Duodenal mucosa (tissue), 2 donors: Measurements from ENCODE around the gene FAM13B.
"Not testable (repeated sequence)": the region's sequence is repeated elsewhere in the genome, so short reads cannot be mapped to it uniquely, and the experiment has no call there.

Experiments
- H3K27ac ChIP-seq: one replicate; pipeline ENCODE4 v1.7.0; 2013; ENCODE audit warnings: low read depth, low read length
- H3K27me3 ChIP-seq, 2 donors: one replicate each; pipeline ENCODE4 v1.7.0; 2013; ENCODE audit warnings: low read length in 2 of 2, control low read depth in 1 of 2; ENCODE audit not compliant: insufficient read depth in 2 of 2, control insufficient read depth in 1 of 2
- H3K36me3 ChIP-seq, 2 donors: one replicate each; pipeline ENCODE4 v1.7.0; 2013; ENCODE audit warnings: low read length in 2 of 2, control low read depth in 1 of 2; ENCODE audit not compliant: insufficient read depth in 2 of 2, control insufficient read depth in 1 of 2
- H3K4me1 ChIP-seq, 2 donors: one replicate each; pipeline ENCODE4 v1.7.0; 2013; ENCODE audit warnings: low read length in 2 of 2, control low read depth in 1 of 2; ENCODE audit not compliant: insufficient read depth in 2 of 2, control insufficient read depth in 1 of 2
- H3K4me3 ChIP-seq, 2 donors: one replicate each; pipeline ENCODE4 v1.7.0; 2013; ENCODE audit warnings: low read length in 2 of 2, low read depth in 1 of 2
- H3K9ac ChIP-seq, 2 donors: one replicate each; pipeline ENCODE4 v1.7.0; 2013; ENCODE audit warnings: low read length in 2 of 2, low read depth in 1 of 2
- H3K9me3 ChIP-seq, 2 donors: one replicate each; pipeline ENCODE4 v1.7.0; 2013; ENCODE audit warnings: low read length in 2 of 2, control low read depth in 1 of 2; ENCODE audit not compliant: control insufficient read depth in 1 of 2

The FAM13B gene

DNA sequence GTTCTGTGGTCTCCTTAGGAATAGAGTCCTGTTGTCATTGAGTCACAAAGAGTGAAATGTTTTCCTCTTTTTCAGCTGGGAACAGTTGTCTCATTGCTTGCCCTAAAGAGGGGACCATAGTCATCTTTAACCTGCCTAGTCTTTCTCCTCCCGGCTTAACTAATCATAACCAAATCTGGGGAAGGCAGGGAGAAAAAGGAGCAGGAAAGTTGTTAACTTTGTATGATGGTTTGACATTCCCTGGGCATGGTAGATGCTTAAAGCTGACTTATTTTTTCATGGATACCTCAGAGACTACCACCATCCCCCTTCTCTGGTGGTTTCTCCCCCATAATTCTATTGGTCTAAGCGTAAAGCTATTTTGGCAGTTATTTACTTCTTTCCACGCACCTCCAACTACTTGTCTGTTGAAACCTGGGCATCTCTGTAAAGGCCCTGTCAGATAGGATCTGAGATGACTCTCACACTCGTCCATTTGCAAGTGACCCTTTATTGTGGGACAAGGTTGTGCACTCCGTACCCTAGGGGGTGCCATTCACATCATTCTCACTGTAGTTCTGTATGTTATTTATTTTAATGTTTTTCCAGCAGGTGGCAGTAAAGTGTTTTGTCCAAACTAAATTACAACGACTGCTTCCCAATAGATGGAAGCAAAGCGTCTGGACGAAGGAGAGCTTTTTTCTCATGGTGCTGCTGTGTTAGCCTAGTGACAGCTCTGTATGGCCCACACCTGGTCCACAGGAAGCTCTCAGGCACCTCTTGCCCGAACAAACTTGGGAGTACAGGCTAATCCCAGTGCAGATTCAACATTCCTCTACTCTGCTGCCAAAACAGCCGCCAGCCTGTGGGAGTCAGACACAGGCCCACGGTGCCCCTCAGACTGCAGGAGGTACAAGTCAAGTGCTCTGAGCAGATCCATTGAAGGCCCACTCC is 3.0 kb upstream of the FAM13B start:
- peaks cover 12 to 15% of the 10 kb centered on the region in 2 donors for H3K4me1 ChIP-seq
- no peak overlapping the region for H3K4me3 ChIP-seq
- H3K27ac ChIP-seq = no peak overlapping the region
- H3K9me3 ChIP-seq = no peaks in the 10 kb centered on the region
- H3K9ac ChIP-seq = no peak overlapping the region
- no peaks in the 10 kb centered on the region for H3K27me3 ChIP-seq
- no peaks in the 10 kb centered on the region for H3K36me3 ChIP-seq

DNA sequence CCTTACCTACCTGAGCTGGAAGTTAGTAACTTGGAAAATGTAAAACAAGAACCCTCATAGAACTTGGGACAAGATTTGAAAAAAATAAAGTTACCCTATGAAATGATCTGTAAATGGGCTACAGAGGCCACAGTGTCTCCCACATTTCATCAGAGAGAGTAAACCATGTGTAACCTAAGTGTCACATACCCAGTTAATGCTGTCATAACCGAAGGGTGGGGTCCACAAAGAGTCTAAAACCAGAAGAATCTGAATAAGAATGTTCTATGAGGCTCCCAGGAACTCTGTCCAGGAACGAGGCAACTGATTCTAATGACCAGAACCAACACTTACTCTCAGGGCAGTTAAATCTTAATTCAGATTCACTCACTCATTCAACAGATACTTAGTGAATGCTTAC is 1.0 kb upstream of the FAM13B start:
- Histone ChIP-seq H3K36me3 (no peaks in the 10 kb centered on the region), H3K9ac (peak overlapping the region; percentile 95 to 96), H3K9me3 (no peaks in the 10 kb centered on the region), H3K27ac (no peak overlapping the region), H3K4me3 (peak overlapping the region in 1 of 2 donors; percentile 95), H3K4me1 (peaks cover 27 to 32% of the 10 kb centered on the region in 2 donors), H3K27me3 (no peaks in the 10 kb centered on the region)

DNA sequence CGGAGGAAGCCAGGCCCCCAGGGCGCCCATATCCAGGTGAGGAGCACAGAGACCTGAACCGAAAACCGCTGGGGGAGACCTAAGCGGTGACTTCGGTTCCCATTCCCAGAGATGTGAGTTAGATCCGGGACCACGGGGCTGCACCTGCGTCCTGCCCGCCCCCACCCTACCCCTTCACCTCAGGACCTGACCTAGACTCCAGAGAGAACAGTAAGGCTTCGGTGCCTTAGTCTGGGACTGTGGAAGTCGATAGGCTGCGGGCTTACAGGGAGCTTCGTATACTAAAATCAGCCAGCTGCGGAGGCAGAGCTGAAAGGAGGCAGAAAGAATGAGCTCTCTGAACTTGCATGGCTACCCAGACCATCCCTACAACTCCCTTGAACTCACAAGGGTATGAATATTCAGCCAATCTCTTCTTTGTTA is 518 bp upstream of the FAM13B start:
- Histone ChIP-seq H3K4me1 (peaks cover 27 to 37% of the 10 kb centered on the region in 2 donors), H3K9me3 (no peaks in the 10 kb centered on the region), H3K4me3 (peak overlapping the region; percentile 88 to 95), H3K27ac (peak overlapping the region; percentile 98), H3K9ac (peak overlapping the region; percentile 95 to 96), H3K36me3 (no peaks in the 10 kb centered on the region), H3K27me3 (no peaks in the 10 kb centered on the region)

DNA sequence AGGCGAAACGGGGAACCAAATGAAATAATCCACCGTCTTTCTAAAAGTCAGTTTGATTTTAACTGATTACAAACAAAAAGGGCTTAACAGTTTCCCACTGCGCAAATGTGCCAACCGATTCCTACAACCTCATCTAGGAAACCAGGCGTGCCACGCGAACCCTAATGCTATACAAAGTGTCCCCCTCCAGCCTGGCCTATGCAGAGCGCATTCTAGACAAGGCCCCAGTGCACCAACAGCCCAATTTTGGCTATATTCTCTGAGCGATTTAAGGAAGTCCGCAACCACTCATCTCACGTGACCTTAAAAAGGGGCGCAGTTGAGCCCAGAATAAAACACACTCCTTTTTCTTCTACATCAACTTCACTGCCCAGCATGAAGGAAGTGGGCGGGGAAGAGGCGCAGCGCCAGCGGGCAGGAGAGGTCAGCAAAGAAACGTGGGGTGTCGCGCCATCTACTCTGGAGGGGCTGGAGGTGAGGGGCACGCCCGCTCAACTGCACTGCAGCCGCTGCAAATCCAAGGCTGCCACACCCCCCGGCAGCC is 779 bp downstream of the FAM13B start:
- peak overlapping the region; percentile 88 to 95 for H3K4me3 ChIP-seq
- peak overlapping the region; percentile 98 for H3K27ac ChIP-seq
- H3K27me3 ChIP-seq = no peaks in the 10 kb centered on the region
- H3K36me3 ChIP-seq = no peaks in the 10 kb centered on the region
- H3K9me3 ChIP-seq = no peaks in the 10 kb centered on the region
- peaks cover 30 to 37% of the 10 kb centered on the region in 2 donors for H3K4me1 ChIP-seq
- peak overlapping the region; percentile 91 to 96 for H3K9ac ChIP-seq

DNA sequence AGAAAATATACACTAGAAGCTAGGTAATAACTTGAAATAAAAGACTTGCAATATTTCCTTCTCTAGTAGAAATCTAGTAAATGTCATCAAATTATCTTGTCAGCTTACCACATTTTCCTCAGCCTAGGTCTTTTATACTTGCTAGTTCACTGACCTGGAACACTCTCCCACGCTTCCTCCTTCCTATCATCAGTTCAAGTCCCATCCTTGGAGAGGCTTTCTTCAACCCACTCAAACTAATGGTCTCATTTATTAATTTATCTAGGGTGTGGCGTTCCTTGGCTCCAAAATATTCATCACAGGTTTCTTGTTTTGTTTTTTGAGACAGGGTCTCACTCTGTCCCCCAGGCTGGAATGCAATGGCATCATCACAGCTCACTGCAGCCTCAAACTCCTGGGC is 2.9 kb downstream of the FAM13B start:
- H3K27ac ChIP-seq = no peak overlapping the region
- H3K27me3 ChIP-seq = no peaks in the 10 kb centered on the region
- no peak overlapping the region for H3K9ac ChIP-seq
- peaks cover 30 to 37% of the 10 kb centered on the region in 2 donors for H3K4me1 ChIP-seq
- H3K4me3 ChIP-seq = no peak overlapping the region
- H3K9me3 ChIP-seq = no peaks in the 10 kb centered on the region
- no peaks in the 10 kb centered on the region for H3K36me3 ChIP-seq

DNA sequence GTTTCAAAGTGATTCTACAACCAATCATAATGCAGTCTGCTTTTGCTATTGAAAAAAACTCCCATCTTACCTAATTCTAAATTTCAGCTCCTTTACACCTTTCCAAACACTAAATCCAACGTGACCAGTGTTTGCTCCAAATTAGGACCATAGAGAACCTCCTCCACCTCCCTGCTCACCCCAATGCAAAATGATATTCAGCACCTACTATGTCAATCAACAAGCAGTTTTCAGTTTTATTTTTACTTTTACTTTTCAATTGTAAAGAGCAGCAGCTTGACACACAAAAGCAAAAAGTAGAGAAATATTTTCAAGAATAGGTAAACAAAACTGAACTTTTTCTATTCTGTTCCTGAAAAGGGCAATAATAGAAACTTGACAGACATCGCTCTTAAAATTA is 3.4 kb downstream of the FAM13B start:
- Histone ChIP-seq H3K9me3 (no peaks in the 10 kb centered on the region), H3K27me3 (no peaks in the 10 kb centered on the region), H3K9ac (no peak overlapping the region), H3K4me1 (peaks cover 30 to 37% of the 10 kb centered on the region in 2 donors), H3K36me3 (no peaks in the 10 kb centered on the region), H3K4me3 (no peak overlapping the region), H3K27ac (no peak overlapping the region)

DNA sequence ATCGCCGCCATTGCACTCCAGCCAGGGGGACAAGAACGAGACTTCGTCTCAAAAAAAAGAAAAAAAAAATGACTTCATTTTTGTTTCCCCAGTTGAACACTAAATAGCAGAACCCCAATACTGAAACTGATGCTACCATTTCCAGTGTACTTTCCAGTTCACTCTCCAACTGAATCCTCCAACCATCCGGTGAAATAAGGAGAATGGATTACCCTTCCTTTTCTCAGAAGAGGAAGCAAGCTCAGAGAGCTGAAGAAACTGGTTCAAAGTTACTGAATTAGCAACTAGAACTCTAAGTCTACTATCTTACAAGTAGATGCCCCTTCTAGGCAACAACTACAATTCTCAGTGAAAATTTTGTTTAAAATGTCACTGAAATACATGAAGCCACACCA is 3.9 kb downstream of the FAM13B start:
- Histone ChIP-seq H3K4me1 (peaks cover 30 to 37% of the 10 kb centered on the region in 2 donors), H3K27ac (no peak overlapping the region), H3K27me3 (no peaks in the 10 kb centered on the region), H3K9me3 (no peaks in the 10 kb centered on the region), H3K36me3 (no peaks in the 10 kb centered on the region), H3K9ac (no peak overlapping the region), H3K4me3 (no peak overlapping the region)

DNA sequence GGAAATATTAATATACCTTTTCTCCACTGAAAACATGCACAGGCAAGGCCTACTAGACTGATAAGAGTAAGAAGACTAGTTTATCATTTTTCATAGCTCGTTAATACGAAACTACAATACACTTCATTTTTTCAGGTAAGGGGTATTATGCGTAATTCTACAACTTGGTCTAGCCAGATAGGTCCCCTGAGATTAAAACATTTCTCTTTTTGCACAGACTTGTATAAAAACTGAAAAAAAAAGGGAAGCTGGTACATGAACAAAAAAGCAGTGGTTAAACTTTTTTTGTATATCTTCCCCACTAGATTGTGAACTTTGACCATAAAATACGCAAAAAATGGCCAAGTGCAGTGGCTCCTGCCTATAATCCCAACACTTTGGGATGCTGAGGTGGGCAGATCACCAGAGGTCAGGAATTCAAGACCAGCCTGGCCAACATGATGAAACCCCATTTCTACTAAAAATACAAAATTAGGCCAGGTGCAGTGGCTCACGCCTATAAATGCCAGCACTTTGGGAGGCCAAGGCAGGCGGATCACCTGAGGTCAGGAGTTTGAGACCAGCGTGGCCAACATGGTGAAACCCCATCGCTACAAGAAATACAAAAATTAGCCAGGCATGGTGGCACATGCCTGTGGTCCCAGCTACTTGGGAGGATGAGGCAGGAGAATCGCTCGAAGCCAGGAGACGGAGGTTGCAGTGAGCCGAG is 4.5 kb downstream of the FAM13B start:
- not testable (repeated sequence) for H3K27me3 ChIP-seq, H3K36me3 ChIP-seq, H3K27ac ChIP-seq, H3K9me3 ChIP-seq, H3K4me3 ChIP-seq, H3K9ac ChIP-seq
- H3K4me1 ChIP-seq = peaks cover 30 to 34% of the 10 kb centered on the region in 2 donors

DNA sequence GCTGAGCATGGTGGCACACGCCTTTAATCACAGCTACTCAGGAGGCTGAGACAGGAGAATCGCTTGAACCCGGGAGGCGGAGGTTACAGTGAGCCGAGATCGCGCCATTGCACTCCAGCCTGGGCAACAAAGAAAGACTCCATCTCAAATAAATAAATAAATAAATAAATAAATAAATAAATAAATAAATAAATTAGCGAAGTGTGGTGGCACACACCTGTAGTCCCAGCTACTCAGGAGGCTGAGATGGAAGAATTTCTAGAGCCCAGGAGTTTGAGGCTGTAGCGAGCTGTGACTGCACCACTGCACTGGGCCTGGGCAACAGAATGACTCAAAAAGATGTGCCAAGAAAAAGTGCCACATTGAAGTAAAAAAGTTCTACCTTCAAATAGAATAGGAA is 6.1 kb downstream of the FAM13B start:
- H3K4me1 ChIP-seq = peaks cover 27 to 31% of the 10 kb centered on the region in 2 donors
- not testable (repeated sequence) for H3K4me3 ChIP-seq, H3K9ac ChIP-seq, H3K9me3 ChIP-seq, H3K27me3 ChIP-seq, H3K27ac ChIP-seq, H3K36me3 ChIP-seq

DNA sequence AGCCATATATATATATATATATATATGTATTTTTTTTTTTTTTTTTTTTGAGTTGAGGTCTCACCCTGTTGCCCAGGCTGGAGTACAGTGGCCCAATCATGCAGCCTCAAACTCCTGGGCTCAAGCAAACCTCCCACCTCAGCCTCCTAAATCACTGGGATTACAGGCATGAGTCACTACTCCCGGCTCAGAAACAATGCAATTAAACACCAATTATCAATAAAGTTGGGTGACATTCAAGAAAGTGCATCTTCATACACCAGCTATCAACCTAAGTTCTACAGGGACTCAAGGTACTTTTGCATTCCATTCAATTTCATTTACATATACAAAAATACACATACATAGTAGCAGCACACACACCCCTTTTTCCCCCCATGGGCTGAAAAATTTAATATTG is 7.6 kb downstream of the FAM13B start:
- no peak overlapping the region for H3K4me3 ChIP-seq
- peaks cover 16 to 17% of the 10 kb centered on the region in 2 donors for H3K4me1 ChIP-seq

More for the DNA sequence above, 7.6 kb downstream of the FAM13B start:
- Histone ChIP-seq H3K9me3 (no peaks in the 10 kb centered on the region), H3K9ac (no peak overlapping the region), H3K27me3 (no peaks in the 10 kb centered on the region), H3K27ac (no peak overlapping the region), H3K36me3 (peaks cover 0 to 5% of the 10 kb centered on the region in 2 donors)
